ENCODE results near the gene DUSP1. TPM values are rescaled to one million over a fixed set of nuclear protein-coding genes. Genes with fewer than 3 reads are reported as not detected.

Gene DUSP1
- total and polyA plus RNA-seq, 2 of the 4 experiments (the other 2 are of a cell fraction): 304 to 467 TPM

- Histone ChIP-seq H3K56ac (ENCODE audit: extremely low read depth, insufficient read depth, low read length) (no peak overlapping the region), H3K79me1 (ENCODE audit: low read depth in 1 of 2, low read length in 2 of 2) (no peaks in the 10 kb centered on the region), H3K9me1 (ENCODE audit: insufficient read depth, low read length) (peaks cover 5% of the 10 kb centered on the region), H4K20me1 (ENCODE audit: insufficient read depth, low read length) (no peaks in the 10 kb centered on the region), H2BK15ac (ENCODE audit: low read depth, low read length) (peak overlapping the region; percentile 93; the same call in 1 of the 3 replicates), H4K8ac (ENCODE audit: low read depth in 2 of 2, low read length in 2 of 2) (no peak overlapping the region), H2BK120ac (ENCODE audit: low read depth, low read length) (peak overlapping the region; percentile 49), H3K14ac (replicated peaks; ENCODE audit: low read depth, low read length) (no peak overlapping the region), H3K4ac (ENCODE audit: low read depth, low read length) (peak overlapping the region; percentile 54), H3K18ac (ENCODE audit: low read depth, low read length) (no peak overlapping the region), H3K4me1 (ENCODE audit: control insufficient read depth, insufficient read depth, low read length) (peaks cover 11% of the 10 kb centered on the region), H2AK9ac (replicated peaks; ENCODE audit: low read depth, low read length, poor library complexity) (no peak overlapping the region), H2BK20ac (ENCODE audit: low read depth, low read length) (peak overlapping the region; percentile 55), H4K91ac (ENCODE audit: insufficient read depth, low read depth, low read length) (no peak overlapping the region), H3K36me3 (ENCODE audit: control insufficient read depth, insufficient read depth, low read length) (no peaks in the 10 kb centered on the region), H3K9me3 (ENCODE audit: control insufficient read depth, insufficient read depth, low read length) (no peaks in the 10 kb centered on the region), H2AK5ac (ENCODE audit: low read depth, low read length) (no peak overlapping the region), H3K9ac (ENCODE audit: low read depth, low read length) (no peak overlapping the region), H3K23ac (ENCODE audit: low read depth, low read length) (peak overlapping the region; percentile 16; the same call in 1 of the 2 replicates), H3K4me2 (ENCODE audit: low read depth, low read length) (no peak overlapping the region), H3K4me3 (ENCODE audit: insufficient read depth, low read depth, low read length) (no peak overlapping the region), H3K27me3 (ENCODE audit: control insufficient read depth, insufficient read depth, low read length) (no peaks in the 10 kb centered on the region), H2AFZ (replicated peaks; ENCODE audit: low read length, poor library complexity) (no peak overlapping the region), H4K5ac (ENCODE audit: low read depth, low read length) (no peak overlapping the region), H2BK5ac (ENCODE audit: low read depth, low read length, poor library complexity, severe bottlenecking) (no peak overlapping the region), H3K27ac (ENCODE audit: insufficient read depth, low read length) (no peak overlapping the region)
- TF ChIP-seq SMC3 (IDR thresholded peaks at IDR 0.05; ENCODE audit: low read depth, low read length) (no peak), RAD21 (IDR thresholded peaks at IDR 0.05; ENCODE audit: low read length) (no peak), CEBPB (IDR thresholded peaks at IDR 0.05; ENCODE audit: low read depth, low read length) (no peak), CTCF (conservative IDR thresholded peaks at IDR 0.05; ENCODE audit: low read depth, low read length) (no peak), USF2 (IDR thresholded peaks at IDR 0.05; ENCODE audit: low read depth, low read length) (no peak), FOS (IDR thresholded peaks at IDR 0.05; ENCODE audit: low read depth, low read length) (no peak), POLR2A (IDR thresholded peaks at IDR 0.05; ENCODE audit: low read depth, low read length) (no peak), RCOR1 (IDR thresholded peaks at IDR 0.05; ENCODE audit: insufficient replicate concordance, low read length) (no peak), MAFK (IDR thresholded peaks at IDR 0.05; ENCODE audit: low read depth, low read length) (no peak), MXI1 (IDR thresholded peaks at IDR 0.05; ENCODE audit: borderline replicate concordance, low read depth, low read length) (no peak)
- CTCF ChIA-PET: no interaction called here
- intact Hi-C loops (cut with micrococcal nuclease) (no loop called here), in situ Hi-C loops (cut with MboI; ENCODE audit: low sequenced_read_pairs) (no loop called here), dilution Hi-C loops (cut with HindIII; ENCODE audit: low sequenced_read_pairs, unreplicated experiment) (no loop called here)
- ATAC-seq (ENCODE audit: low read depth): no peak
- BruUV-seq (replicated peaks): no TSS peak
- DNase-seq: no peak
- POLR2A ChIA-PET (ENCODE audit: unreplicated experiment): no interaction called here
- 100% methylated on average over 3 of the region's 7 CpGs; no CpG with 5 or more reads in 1 of the 2 experiments for WGBS, 2 experiments (ENCODE audit: extremely low coverage in 2 of 2, insufficient read length in 1 of 2)
Measured at GRCh38 chr5:172817664-172818063, 46.7 kb upstream of the DUSP1 start.
